Cardiac muscle cell (in vitro differentiated cells and primary cell): Measurements from ENCODE around the gene MRPL51. TPM values are rescaled to one million over a fixed set of nuclear protein-coding genes. Genes with fewer than 3 reads are reported as not detected.

Source experiments
- DNase-seq, 2 donors: peaks; one replicate each; pipeline versions ENCODE4 v3.0.0 to v3.0.0-alpha.2; 2010 to 2017; ENCODE audit warnings: low read depth in 1 of 2, low spot score in 1 of 2
- H3K27ac ChIP-seq: fragments of 200-600 bp; sonication (generic); 2 replicates; pipeline ENCODE4 v1.5.1; 2016
- H3K27me3 ChIP-seq: fragments of 200-600 bp; sonication (generic); 2 replicates; pipeline ENCODE4 v1.6.0; 2016; ENCODE audit warnings: control low read depth
- H3K36me3 ChIP-seq: fragments of 200-600 bp; sonication (generic); 2 replicates; pipeline ENCODE4 v1.5.1; 2016; ENCODE audit warnings: control low read depth
- H3K4me1 ChIP-seq: fragments of 200-600 bp; sonication (generic); 2 replicates; pipeline ENCODE4 v1.8.1; 2017; ENCODE audit warnings: low read depth, mild to moderate bottlenecking, mixed run types
- H3K4me3 ChIP-seq: fragments of 200-600 bp; sonication (generic); 2 replicates; pipeline ENCODE4 v1.5.1; 2016; ENCODE audit warnings: mild to moderate bottlenecking
- H3K9me3 ChIP-seq: fragments of 200-600 bp; sonication (generic); 2 replicates; pipeline ENCODE4 v1.5.1; 2017; ENCODE audit warnings: low read depth, mild to moderate bottlenecking, control low read depth
- CTCF ChIP-seq: IDR thresholded peaks from 2 replicates; pipeline ENCODE4 v1.5.1; 2012; ENCODE audit warnings: low read depth, mild to moderate bottlenecking, low read length
- polyA plus RNA-seq: library from polyadenylated mRNA; unstranded; fragments of >200 nt; fragmentation: Nextera tagmentation; extraction: Ambion mirVana; gene quantifications from 2 replicates; pipeline ENCODE4 v1.2.1, GENCODE V29; 2016
- total RNA-seq: library from RNA; depleted of rRNA; stranded (reverse); fragments of >200 nt; gene quantifications from 2 replicates; pipeline ENCODE4 v1.2.3, GENCODE V29; 2016

MRPL51 gene
- total and polyA plus RNA-seq, 2 experiments from 2014 or later, result 75.1 to 279 TPM

GRCh38 chr12:6459004-6459337 lies 34.1 kb downstream of the MRPL51 start:
- peaks cover 14% of the 10 kb centered on the region for H3K36me3 ChIP-seq
- no peak overlapping the region for H3K4me3 ChIP-seq
- H3K9me3 ChIP-seq, result no peaks in the 10 kb centered on the region
- no peaks in the 10 kb centered on the region for H3K27me3 ChIP-seq
- DNase-seq, result no peak
- H3K4me1 ChIP-seq, result no peaks in the 10 kb centered on the region
- H3K27ac ChIP-seq, result no peak overlapping the region
- TF ChIP-seq CTCF, result no peak

- Histone ChIP-seq H3K4me3 (no peak overlapping the region), H3K4me1 (no peaks in the 10 kb centered on the region), H3K27ac (no peak overlapping the region), H3K9me3 (no peaks in the 10 kb centered on the region), H3K36me3 (peaks cover 12% of the 10 kb centered on the region), H3K27me3 (no peaks in the 10 kb centered on the region)
- TF ChIP-seq CTCF, result no peak
- no peak for DNase-seq
Observed at GRCh38 chr12:6458281-6459003, 34.6 kb downstream of the MRPL51 start.

- Histone ChIP-seq H3K27ac (no peak overlapping the region), H3K36me3 (peaks cover 6% of the 10 kb centered on the region), H3K4me3 (no peak overlapping the region), H3K27me3 (no peaks in the 10 kb centered on the region), H3K9me3 (no peaks in the 10 kb centered on the region), H3K4me1 (peaks cover 5% of the 10 kb centered on the region)
- TF ChIP-seq CTCF, result no peak
- no peak for DNase-seq
Observed at GRCh38 chr12:6457220-6457945, 35.7 kb downstream of the MRPL51 start.

- Histone ChIP-seq H3K9me3 (no peaks in the 10 kb centered on the region), H3K27me3 (no peaks in the 10 kb centered on the region), H3K4me1 (peaks cover 24% of the 10 kb centered on the region), H3K27ac (peak overlapping the region; percentile 92), H3K4me3 (no peak overlapping the region), H3K36me3 (no peaks in the 10 kb centered on the region)
- DNase-seq, result no peak
- TF ChIP-seq CTCF, result no peak
Observed at GRCh38 chr12:6452944-6453630, 40.0 kb downstream of the MRPL51 start.

- peak overlapping the region; percentile 92 for H3K27ac ChIP-seq
- H3K36me3 ChIP-seq, result no peaks in the 10 kb centered on the region
- H3K4me3 ChIP-seq, result no peak overlapping the region
- peak in 1 of 2 donors; percentile 15 for DNase-seq
- no peak for TF ChIP-seq CTCF
- no peaks in the 10 kb centered on the region for H3K27me3 ChIP-seq
- H3K9me3 ChIP-seq, result no peaks in the 10 kb centered on the region
- peaks cover 24% of the 10 kb centered on the region for H3K4me1 ChIP-seq
Observed at GRCh38 chr12:6452245-6452943, 40.7 kb downstream of the MRPL51 start.
